K562 (cell line): ENCODE data around the gene TTC31. TPM values are rescaled to one million over a fixed set of nuclear protein-coding genes. Genes with fewer than 3 reads are reported as not detected.

Source experiments
- CBX5 ChIP-seq: IDR thresholded peaks from 2 replicates; pipeline ENCODE4 v1.6.1; 2014; ENCODE audit warnings: low read depth, borderline replicate concordance
- HNRNPL ChIP-seq: fragments of 200-400 bp; formaldehyde crosslinking; IDR thresholded peaks from 2 replicates; pipeline ENCODE4 v1.6.1; 2017; ENCODE audit warnings: low read depth, mild to moderate bottlenecking, low read length
- HNRNPLL ChIP-seq: fragments of 200-400 bp; formaldehyde crosslinking; IDR thresholded peaks from 2 replicates; pipeline ENCODE4 v1.6.1; 2017; ENCODE audit warnings: low read length, low read depth, mild to moderate bottlenecking; ENCODE audit not compliant: poor library complexity, severe bottlenecking
- KAT2B ChIP-seq: IDR thresholded peaks from one replicate; pipeline ENCODE4 v1.6.1; 2012; ENCODE audit warnings: low read depth, mild to moderate bottlenecking, control low read depth, inconsistent platforms, low read length, moderate library complexity
- NELFE ChIP-seq: IDR thresholded peaks from 2 replicates; pipeline ENCODE4 v1.6.1; 2011; ENCODE audit warnings: mild to moderate bottlenecking; ENCODE audit not compliant: insufficient read depth, insufficient read length
- NEUROD1 ChIP-seq: fragments of 150-350 bp; IDR thresholded peaks from 2 replicates; pipeline ENCODE4 v1.6.1; 2014; ENCODE audit warnings: borderline replicate concordance, low read length, low read depth; ENCODE audit not compliant: partially characterized antibody
- NR1H2 ChIP-seq: sonication (generic); formaldehyde crosslinking; IDR thresholded peaks from 2 replicates; pipeline ENCODE4 v1.4.0; 2020; ENCODE audit warnings: mild to moderate bottlenecking, missing genetic modification reagents
- POLR2AphosphoS2 ChIP-seq: IDR thresholded peaks from 2 replicates; pipeline ENCODE4 v1.6.1; 2012; ENCODE audit warnings: low read length, improper control_type of control experiment
- PTRF ChIP-seq: fragments of 450-650 bp; IDR thresholded peaks from 2 replicates; pipeline ENCODE4 v1.6.1; 2016; ENCODE audit warnings: mild to moderate bottlenecking, missing genetic modification characterization, missing compliant biosample characterization
- ZKSCAN3 ChIP-seq: fragments of 250-450 bp; sonication (Bioruptor Pico); IDR thresholded peaks from 2 replicates; pipeline ENCODE4 v1.4.0; 2020
- ZNF124 ChIP-seq: sonication (generic); formaldehyde crosslinking; IDR thresholded peaks from 2 replicates; pipeline ENCODE4 v1.8.1; 2022; ENCODE audit warnings: missing genetic modification reagents
- ZNF184 ChIP-seq: sonication (generic); formaldehyde crosslinking; IDR thresholded peaks from 2 replicates; pipeline ENCODE4 v1.5.0; 2020; ENCODE audit warnings: missing genetic modification reagents
- ZNF217 ChIP-seq: sonication (generic); formaldehyde crosslinking; IDR thresholded peaks from 2 replicates; pipeline ENCODE4 v1.8.0; 2022; ENCODE audit warnings: mild to moderate bottlenecking, missing genetic modification reagents
- ZNF23 ChIP-seq: fragments of 250-450 bp; sonication (Bioruptor Pico); IDR thresholded peaks from 2 replicates; pipeline ENCODE4 v1.4.0; 2020; ENCODE audit warnings: mild to moderate bottlenecking
- ZNF384 ChIP-seq: IDR thresholded peaks from 2 replicates; pipeline ENCODE4 v1.6.1; 2012; ENCODE audit warnings: low read depth, low read length, improper control_type of control experiment
- ZNF436 ChIP-seq: fragments of 250-450, 450-650 bp; sonication (Bioruptor Pico); formaldehyde crosslinking; IDR thresholded peaks from 2 replicates; pipeline ENCODE4 v1.7.0; 2020; ENCODE audit warnings: mild to moderate bottlenecking
- ZNF507 ChIP-seq: conservative IDR thresholded peaks from 2 replicates; pipeline ENCODE4 v1.6.1; 2017; ENCODE audit warnings: missing genetic modification characterization, missing compliant biosample characterization
- ZSCAN29 ChIP-seq: fragments of 450-650 bp; IDR thresholded peaks from 2 replicates; pipeline ENCODE4 v1.6.1; 2017
- polyA plus RNA-seq, 8 experiments: library from polyadenylated mRNA; depleted of rRNA in 4 of 8; stranded (reverse) in 5 of 8; unstranded in 3 of 8; fragments of >200 nt; fragmentation: Nextera tagmentation in 2 of 8; fragmentation: Illumina TruSeq in 1 of 8; extraction: Ambion mirVana in 2 of 8; extraction: Trizol in 1 of 8; gene quantifications; 2 replicates each; pipeline versions ENCODE4 v1.2.1 to v1.2.3, GENCODE V29; 2011 to 2014; ENCODE audit warnings: inconsistent platforms in 1 of 8, missing spikeins in 1 of 8
- total RNA-seq, 7 experiments: library from RNA; depleted of rRNA in 6 of 7; stranded (reverse); fragments of >200 nt in 6 of 7; fragmentation: Illumina TruSeq in 2 of 7; extraction: Trizol in 2 of 7; gene quantifications; 2 replicates each; pipeline versions ENCODE4 v1.2.1 to v1.2.3, GENCODE V29; 2011 to 2021; ENCODE audit warnings: low replicate concordance in 1 of 7
- TF ChIP-seq, protein P1 (sequence below): IDR thresholded peaks from 3 replicates; pipeline ENCODE4 v1.6.1; 2011; ENCODE audit warnings: borderline replicate concordance, mild to moderate bottlenecking, moderate library complexity; ENCODE audit not compliant: insufficient read length; ENCODE audit errors: extremely low read depth
- TF ChIP-seq, protein P2 (sequence below): fragments of 250-450 bp; sonication (Bioruptor Pico); IDR thresholded peaks from 2 replicates; pipeline ENCODE4 v1.5.0; 2020; ENCODE audit warnings: mild to moderate bottlenecking
- TF ChIP-seq, protein P3 (sequence below): fragments of 250-450 bp; sonication (Bioruptor Pico); IDR thresholded peaks from 2 replicates; pipeline ENCODE4 v1.5.0; 2022; ENCODE audit warnings: mild to moderate bottlenecking

The TTC31 gene
- total and polyA plus RNA-seq, 9 of the 15 experiments (the other 6 are each of a cell fraction or from before 2014, with no cell fraction given), result 4.7 to 30.5 (median 15.9) TPM

DNA sequence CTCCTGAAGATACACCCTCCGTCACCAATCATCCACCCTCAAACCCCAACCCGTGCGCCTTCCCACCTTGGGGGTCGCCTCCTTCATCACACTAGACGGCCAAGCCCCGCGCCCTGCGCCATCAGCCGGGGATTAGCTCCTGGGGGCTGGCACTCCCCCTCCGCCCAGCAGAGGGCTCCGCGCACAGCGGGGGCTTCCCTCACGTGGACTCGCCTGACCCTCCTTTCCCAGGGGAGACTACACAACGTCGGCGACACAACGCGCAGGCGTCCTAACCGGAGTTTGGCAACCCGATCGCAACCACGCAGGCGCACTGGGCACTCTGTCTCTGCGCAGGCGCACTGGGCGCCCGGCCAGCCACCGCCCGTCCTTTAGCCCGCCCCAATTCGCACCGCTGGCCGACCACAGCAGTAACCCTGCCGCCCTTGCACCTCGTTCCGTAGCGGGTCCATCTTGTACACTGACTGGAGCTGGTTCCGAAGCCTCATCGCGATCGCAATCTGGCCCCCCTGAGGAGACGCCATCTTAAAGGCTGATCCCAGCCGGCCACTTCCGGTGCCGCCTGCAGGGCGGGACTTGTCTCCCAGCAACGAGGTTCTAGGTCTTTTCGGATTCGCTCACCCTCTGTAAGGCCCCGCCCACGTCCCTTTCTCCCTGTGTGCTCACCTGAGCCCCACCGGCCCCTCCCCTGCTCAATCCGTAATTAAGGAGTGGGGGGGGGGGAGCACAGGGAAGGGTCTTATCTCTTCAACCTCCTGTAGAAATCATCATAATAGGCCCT is 24.5 kb downstream of the TTC31 start, which contains the start of gene PCGF1 (continued):
- TF ChIP-seq, protein P1, sequence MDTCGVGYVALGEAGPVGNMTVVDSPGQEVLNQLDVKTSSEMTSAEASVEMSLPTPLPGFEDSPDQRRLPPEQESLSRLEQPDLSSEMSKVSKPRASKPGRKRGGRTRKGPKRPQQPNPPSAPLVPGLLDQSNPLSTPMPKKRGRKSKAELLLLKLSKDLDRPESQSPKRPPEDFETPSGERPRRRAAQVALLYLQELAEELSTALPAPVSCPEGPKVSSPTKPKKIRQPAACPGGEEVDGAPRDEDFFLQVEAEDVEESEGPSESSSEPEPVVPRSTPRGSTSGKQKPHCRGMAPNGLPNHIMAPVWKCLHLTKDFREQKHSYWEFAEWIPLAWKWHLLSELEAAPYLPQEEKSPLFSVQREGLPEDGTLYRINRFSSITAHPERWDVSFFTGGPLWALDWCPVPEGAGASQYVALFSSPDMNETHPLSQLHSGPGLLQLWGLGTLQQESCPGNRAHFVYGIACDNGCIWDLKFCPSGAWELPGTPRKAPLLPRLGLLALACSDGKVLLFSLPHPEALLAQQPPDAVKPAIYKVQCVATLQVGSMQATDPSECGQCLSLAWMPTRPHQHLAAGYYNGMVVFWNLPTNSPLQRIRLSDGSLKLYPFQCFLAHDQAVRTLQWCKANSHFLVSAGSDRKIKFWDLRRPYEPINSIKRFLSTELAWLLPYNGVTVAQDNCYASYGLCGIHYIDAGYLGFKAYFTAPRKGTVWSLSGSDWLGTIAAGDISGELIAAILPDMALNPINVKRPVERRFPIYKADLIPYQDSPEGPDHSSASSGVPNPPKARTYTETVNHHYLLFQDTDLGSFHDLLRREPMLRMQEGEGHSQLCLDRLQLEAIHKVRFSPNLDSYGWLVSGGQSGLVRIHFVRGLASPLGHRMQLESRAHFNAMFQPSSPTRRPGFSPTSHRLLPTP, result no peak
- no peak for TF ChIP-seq KAT2B
- TF ChIP-seq NEUROD1, result peak; percentile 23
- no peak for TF ChIP-seq ZNF184 (CRISPR knock-in tag)
- TF ChIP-seq, protein P2, sequence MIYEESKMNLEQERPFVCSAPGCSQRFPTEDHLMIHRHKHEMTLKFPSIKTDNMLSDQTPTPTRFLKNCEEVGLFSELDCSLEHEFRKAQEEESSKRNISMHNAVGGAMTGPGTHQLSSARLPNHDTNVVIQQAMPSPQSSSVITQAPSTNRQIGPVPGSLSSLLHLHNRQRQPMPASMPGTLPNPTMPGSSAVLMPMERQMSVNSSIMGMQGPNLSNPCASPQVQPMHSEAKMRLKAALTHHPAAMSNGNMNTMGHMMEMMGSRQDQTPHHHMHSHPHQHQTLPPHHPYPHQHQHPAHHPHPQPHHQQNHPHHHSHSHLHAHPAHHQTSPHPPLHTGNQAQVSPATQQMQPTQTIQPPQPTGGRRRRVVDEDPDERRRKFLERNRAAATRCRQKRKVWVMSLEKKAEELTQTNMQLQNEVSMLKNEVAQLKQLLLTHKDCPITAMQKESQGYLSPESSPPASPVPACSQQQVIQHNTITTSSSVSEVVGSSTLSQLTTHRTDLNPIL (CRISPR knock-in tag), result no peak
- no peak for TF ChIP-seq PTRF
- no peak for TF ChIP-seq ZNF124 (CRISPR knock-in tag)
- TF ChIP-seq HNRNPL, result no peak
- TF ChIP-seq HNRNPLL, result no peak
- TF ChIP-seq CBX5, result no peak
- TF ChIP-seq ZNF384, result no peak
- TF ChIP-seq ZNF23 (CRISPR knock-in tag), result no peak
- no peak for TF ChIP-seq ZNF507 (tag)
- TF ChIP-seq, protein P3, sequence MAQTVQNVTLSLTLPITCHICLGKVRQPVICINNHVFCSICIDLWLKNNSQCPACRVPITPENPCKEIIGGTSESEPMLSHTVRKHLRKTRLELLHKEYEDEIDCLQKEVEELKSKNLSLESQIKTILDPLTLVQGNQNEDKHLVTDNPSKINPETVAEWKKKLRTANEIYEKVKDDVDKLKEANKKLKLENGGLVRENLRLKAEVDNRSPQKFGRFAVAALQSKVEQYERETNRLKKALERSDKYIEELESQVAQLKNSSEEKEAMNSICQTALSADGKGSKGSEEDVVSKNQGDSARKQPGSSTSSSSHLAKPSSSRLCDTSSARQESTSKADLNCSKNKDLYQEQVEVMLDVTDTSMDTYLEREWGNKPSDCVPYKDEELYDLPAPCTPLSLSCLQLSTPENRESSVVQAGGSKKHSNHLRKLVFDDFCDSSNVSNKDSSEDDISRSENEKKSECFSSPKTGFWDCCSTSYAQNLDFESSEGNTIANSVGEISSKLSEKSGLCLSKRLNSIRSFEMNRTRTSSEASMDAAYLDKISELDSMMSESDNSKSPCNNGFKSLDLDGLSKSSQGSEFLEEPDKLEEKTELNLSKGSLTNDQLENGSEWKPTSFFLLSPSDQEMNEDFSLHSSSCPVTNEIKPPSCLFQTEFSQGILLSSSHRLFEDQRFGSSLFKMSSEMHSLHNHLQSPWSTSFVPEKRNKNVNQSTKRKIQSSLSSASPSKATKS (CRISPR knock-in tag), result no peak
- no peak for TF ChIP-seq NELFE
- peak; percentile 95; the same call in 1 of the 2 replicates for TF ChIP-seq POLR2AphosphoS2
- no peak for TF ChIP-seq ZKSCAN3 (CRISPR knock-in tag)
- TF ChIP-seq NR1H2 (CRISPR knock-in tag), result 0 out of 2 replicates have a peak, but pooled peaks have one; percentile 29
- TF ChIP-seq ZNF217, result no peak
- TF ChIP-seq ZSCAN29, result no peak
- no peak for TF ChIP-seq ZNF436 (CRISPR knock-in tag)
